Spleen (tissue), 11 donors: ENCODE results near the gene PIK3CB. TPM values are rescaled to one million over a fixed set of nuclear protein-coding genes. Genes with fewer than 3 reads are reported as not detected.
A peak's percentile ranks its signal among the peaks of the same experiment; 100 is the strongest.

Source experiments
- DNase-seq: peaks from one replicate; pipeline ENCODE4 v3.0.0-alpha.2; 2020
- H3K27ac ChIP-seq, 8 donors: fragments of 200-600 bp; sonication (generic) in 7 of 8; 1 replicate in 4 of 8; 2 replicates in 4 of 8; pipeline versions ENCODE4 v1.5.0 to v1.8.0; 2016 to 2021; ENCODE audit warnings: inconsistent platforms in 4 of 8, mild to moderate bottlenecking in 4 of 8, moderate library complexity in 1 of 8
- H3K27me3 ChIP-seq, 7 donors: fragments of 200-600 bp; sonication (generic) in 6 of 7; replicated peaks in 1 of 7; 1 replicate in 4 of 7; 2 replicates in 3 of 7; pipeline versions ENCODE4 v1.5.0 to v1.8.0; 2016 to 2021; ENCODE audit warnings: inconsistent platforms in 3 of 7, mild to moderate bottlenecking in 1 of 7
- H3K36me3 ChIP-seq, 6 donors: fragments of 200-600 bp; sonication (generic) in 5 of 6; 1 replicate in 4 of 6; 2 replicates in 2 of 6; pipeline versions ENCODE4 v1.5.0 to v1.8.0; 2016 to 2021; ENCODE audit warnings: inconsistent platforms in 2 of 6
- H3K4me1 ChIP-seq, 6 donors: fragments of 200-600 bp; sonication (generic) in 5 of 6; 1 replicate in 3 of 6; 2 replicates in 3 of 6; pipeline versions ENCODE4 v1.5.0 to v1.8.0; 2016 to 2021; ENCODE audit warnings: inconsistent platforms in 3 of 6
- H3K4me3 ChIP-seq, 8 donors: fragments of 200-600 bp; sonication (generic) in 7 of 8; 1 replicate in 4 of 8; 2 replicates in 4 of 8; pipeline versions ENCODE4 v1.5.0 to v1.8.0; 2016 to 2021; ENCODE audit warnings: inconsistent platforms in 4 of 8, mild to moderate bottlenecking in 4 of 8, moderate library complexity in 2 of 8
- H3K9me3 ChIP-seq, 8 donors: fragments of 200-600 bp; sonication (generic) in 7 of 8; 1 replicate in 4 of 8; 2 replicates in 4 of 8; pipeline versions ENCODE4 v1.5.0 to v1.8.0; 2016 to 2021; ENCODE audit warnings: inconsistent platforms in 4 of 8
- CTCF ChIP-seq, 11 experiments: fragments of 200-600 bp in 7 of 11; fragments of 450-650 bp in 4 of 11; sonication (generic) in 4 of 11; IDR thresholded peaks in 8 of 11; conservative IDR thresholded peaks in 3 of 11; 1 replicate in 7 of 11; 2 replicates in 4 of 11; pipeline versions ENCODE4 v1.4.0 to v1.8.0; 2016 to 2021; ENCODE audit warnings: antibody characterized with exemption in 11 of 11, inconsistent platforms in 4 of 11, mild to moderate bottlenecking in 1 of 11
- POLR2A ChIP-seq, 3 donors: fragments of 450-650 bp; IDR thresholded peaks; one replicate each; pipeline ENCODE4 v1.5.1; 2017; ENCODE audit warnings: antibody characterized with exemption in 3 of 3, mild to moderate bottlenecking in 1 of 3
- POLR2AphosphoS5 ChIP-seq, 3 donors: sonication (generic); formaldehyde crosslinking; IDR thresholded peaks; one replicate each; pipeline ENCODE4 v1.5.1; 2017; ENCODE audit warnings: antibody characterized with exemption in 3 of 3
- WGBS, 5 donors: extraction: QIAGEN DNeasy Blood & Tissue Kit in 3 of 5; methylation state at CpG; one replicate each; pipeline versions ENCODE4 v1.1.5 to v1.1.7; 2013 to 2018; 5-methylcytosine and 5-hydroxymethylcytosine counted together
- intact Hi-C: fragments of 100-400 bp; cut with DNase I; formaldehyde crosslinking; loops from one replicate; pipeline ENCODE4 v1.15.0; 2023; ENCODE audit warnings: low total_unique reads
- polyA plus RNA-seq, 3 donors: library from polyadenylated mRNA; stranded (reverse); fragments of 200-250 nt; gene quantifications; one replicate each; pipeline ENCODE4 v1.2.1, GENCODE V29; 2013
- total RNA-seq, 7 donors: library from RNA; depleted of rRNA in 3 of 7; stranded (reverse); fragments of >200 nt in 3 of 7; fragmentation: NEBNext Ultra II Directional in 4 of 7; extraction: Animal tissue kit (Norgen Biotek cat#: 25700) in 4 of 7; gene quantifications; one replicate each; pipeline versions ENCODE4 v1.1.0 to v1.2.1, GENCODE V29; 2016 to 2021
- donor health status: healthy with polysubstance abuse.
- donor health status: DM: no; HTN: no; CAD: no; lungs with moderate emphysema.
- donor health status: DM: no; HTN: no; CAD: no.
- donor health status: Bipolar disorder and iron deficiency.
- donor health status: healthy.
- donor health status: DM: no; HTN: no; CAD: no.
- donor health status: DM: yes; HTN: yes; CAD: no.

The PIK3CB gene
- total and polyA plus RNA-seq, 10 donors: 4.6 to 43.8 (median 34.4) TPM

GRCh38 chr3:138873471-138874278, 38.9 kb upstream of the PIK3CB start:
- TF ChIP-seq POLR2A (IDR thresholded peaks at IDR 0.05): no peak
- TF ChIP-seq CTCF (IDR thresholded peaks at IDR 0.05 in 8 of 11, conservative IDR thresholded peaks at IDR 0.05 in 3 of 11): no peak
- no peak for TF ChIP-seq POLR2AphosphoS5 (IDR thresholded peaks at IDR 0.05)

GRCh38 chr3:138872632-138873031, 37.9 kb upstream of the PIK3CB start:
- intact Hi-C loops: no loop called here
- peaks cover 0 to 18% (median 3%) of the 10 kb centered on the region in 8 donors for H3K9me3 ChIP-seq
- peak overlapping the region in 1 of 8 donors; percentile 70 for H3K27ac ChIP-seq
- TF ChIP-seq POLR2AphosphoS5 (IDR thresholded peaks at IDR 0.05): no peak
- TF ChIP-seq CTCF (IDR thresholded peaks at IDR 0.05 in 8 of 11, conservative IDR thresholded peaks at IDR 0.05 in 3 of 11): no peak
- TF ChIP-seq POLR2A (IDR thresholded peaks at IDR 0.05): no peak
- peaks cover 0 to 22% (median 3%) of the 10 kb centered on the region in 6 donors for H3K4me1 ChIP-seq
- DNase-seq: peak; percentile 5
- no peaks in the 10 kb centered on the region for H3K36me3 ChIP-seq
- H3K4me3 ChIP-seq: no peak overlapping the region
- H3K27me3 ChIP-seq: no peaks in the 10 kb centered on the region
- 90 to 95% (median 92%) methylated on average over 4 of the region's 4 CpGs for WGBS, 5 donors

More at GRCh38 chr3:138873471-138874278, 38.9 kb upstream of the PIK3CB start:
- Histone ChIP-seq H3K4me3 (no peak overlapping the region), H3K4me1 (peaks cover 0 to 22% (median 3%) of the 10 kb centered on the region in 6 donors), H3K9me3 (peaks cover 0 to 18% (median 3%) of the 10 kb centered on the region in 8 donors), H3K27ac (peak overlapping the region in 3 of 8 donors; percentile 3 to 70 (median 34)), H3K36me3 (no peaks in the 10 kb centered on the region), H3K27me3 (no peaks in the 10 kb centered on the region)
- WGBS, 5 donors: 61 to 78% (median 61%) methylated on average over 9 to 10 of the region's 10 CpGs
- peak; percentile 23 for DNase-seq
- intact Hi-C loops: no loop called here

- H3K27me3 ChIP-seq: no peaks in the 10 kb centered on the region
- H3K36me3 ChIP-seq: no peaks in the 10 kb centered on the region
- H3K27ac ChIP-seq: no peak overlapping the region
- peaks cover 0 to 11% (median 3%) of the 10 kb centered on the region in 6 donors for H3K4me1 ChIP-seq
- H3K9me3 ChIP-seq: no peaks in the 10 kb centered on the region
- no peak for DNase-seq
- H3K4me3 ChIP-seq: no peak overlapping the region
- WGBS, 5 donors: 20 to 33% (median 26%) methylated on average over 1 of the region's 1 CpG
- TF ChIP-seq CTCF (IDR thresholded peaks at IDR 0.05 in 8 of 11, conservative IDR thresholded peaks at IDR 0.05 in 3 of 11): no peak
- TF ChIP-seq POLR2AphosphoS5 (IDR thresholded peaks at IDR 0.05): no peak
- TF ChIP-seq POLR2A (IDR thresholded peaks at IDR 0.05): no peak
- intact Hi-C loops: no loop called here
Observed at GRCh38 chr3:138867996-138868395, 33.3 kb upstream of the PIK3CB start.

- H3K27me3 ChIP-seq: no peaks in the 10 kb centered on the region
- DNase-seq: peak; percentile 6
- TF ChIP-seq CTCF (IDR thresholded peaks at IDR 0.05 in 8 of 11, conservative IDR thresholded peaks at IDR 0.05 in 3 of 11) (no peak), POLR2AphosphoS5 (IDR thresholded peaks at IDR 0.05) (no peak), POLR2A (IDR thresholded peaks at IDR 0.05) (no peak)
- 92 to 100% (median 94%) methylated on average over 4 of the region's 4 CpGs for WGBS, 5 donors
- no peak overlapping the region for H3K4me3 ChIP-seq
- intact Hi-C loops: no loop called here
- peak overlapping the region in 4 of 8 donors; percentile 67 to 82 (median 74) for H3K27ac ChIP-seq
- no peaks in the 10 kb centered on the region for H3K36me3 ChIP-seq
- H3K4me1 ChIP-seq: peaks cover 0 to 26% (median 12%) of the 10 kb centered on the region in 6 donors
- no peaks in the 10 kb centered on the region for H3K9me3 ChIP-seq
Observed at GRCh38 chr3:138863776-138864113, 29.0 kb upstream of the PIK3CB start.
